WERI-Rb-1 (cell line): ENCODE results near the gene ZNRF1.

Experiments used
- DNase-seq: peaks from one replicate; pipeline ENCODE4 v3.0.0-alpha.2; 2020
- H3K27ac ChIP-seq: fragments of 250-450 bp; sonication (Bioruptor Pico); 2 replicates; pipeline ENCODE4 v1.5.1; 2020; ENCODE audit warnings: mild to moderate bottlenecking, moderate library complexity
- H3K27me3 ChIP-seq: fragments of 250-450 bp; sonication (Bioruptor Pico); 2 replicates; pipeline ENCODE4 v1.5.1; 2021; ENCODE audit warnings: mild to moderate bottlenecking, low read depth, moderate library complexity; ENCODE audit not compliant: insufficient read depth, severe bottlenecking
- H3K36me3 ChIP-seq: fragments of 250-450 bp; sonication (Bioruptor Pico); 2 replicates; pipeline ENCODE4 v1.5.1; 2020; ENCODE audit warnings: mild to moderate bottlenecking, moderate library complexity
- H3K4me3 ChIP-seq: 2 replicates; pipeline ENCODE4 v1.5.1; 2011; ENCODE audit warnings: low read depth, mild to moderate bottlenecking, control low read depth, low read length
- H3K9me3 ChIP-seq: fragments of 250-450 bp; sonication (Bioruptor Pico); 2 replicates; pipeline ENCODE4 v1.5.1; 2021; ENCODE audit warnings: mild to moderate bottlenecking, moderate library complexity; ENCODE audit not compliant: severe bottlenecking
- TF ChIP-seq, protein P1 (sequence below): IDR thresholded peaks from 2 replicates; pipeline ENCODE4 v1.5.1; 2011; ENCODE audit warnings: low read depth, mild to moderate bottlenecking, control low read depth, inconsistent platforms, low read length

Gene ZNRF1

DNA sequence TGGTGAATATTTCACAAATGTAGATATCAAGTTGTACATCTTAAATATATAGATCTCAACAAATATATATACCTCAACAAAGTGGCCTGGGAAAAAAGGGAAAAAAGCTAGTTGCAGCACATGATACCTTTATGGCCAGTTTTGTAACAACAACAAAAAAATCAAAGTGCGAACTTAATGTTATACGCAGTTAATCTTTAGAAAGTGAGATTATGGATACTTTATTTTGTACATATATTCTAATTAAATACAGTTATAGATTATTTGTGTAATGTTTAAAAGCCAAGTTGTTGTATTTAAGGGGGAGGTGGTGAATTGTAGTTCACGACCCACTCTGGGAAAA, 149.1 kb downstream of the ZNRF1 start:
- peaks cover 8% of the 10 kb centered on the region for H3K9me3 ChIP-seq
- peak overlapping the region; percentile 86 for H3K4me3 ChIP-seq
- peaks cover 18% of the 10 kb centered on the region for H3K36me3 ChIP-seq
- TF ChIP-seq, protein P1, sequence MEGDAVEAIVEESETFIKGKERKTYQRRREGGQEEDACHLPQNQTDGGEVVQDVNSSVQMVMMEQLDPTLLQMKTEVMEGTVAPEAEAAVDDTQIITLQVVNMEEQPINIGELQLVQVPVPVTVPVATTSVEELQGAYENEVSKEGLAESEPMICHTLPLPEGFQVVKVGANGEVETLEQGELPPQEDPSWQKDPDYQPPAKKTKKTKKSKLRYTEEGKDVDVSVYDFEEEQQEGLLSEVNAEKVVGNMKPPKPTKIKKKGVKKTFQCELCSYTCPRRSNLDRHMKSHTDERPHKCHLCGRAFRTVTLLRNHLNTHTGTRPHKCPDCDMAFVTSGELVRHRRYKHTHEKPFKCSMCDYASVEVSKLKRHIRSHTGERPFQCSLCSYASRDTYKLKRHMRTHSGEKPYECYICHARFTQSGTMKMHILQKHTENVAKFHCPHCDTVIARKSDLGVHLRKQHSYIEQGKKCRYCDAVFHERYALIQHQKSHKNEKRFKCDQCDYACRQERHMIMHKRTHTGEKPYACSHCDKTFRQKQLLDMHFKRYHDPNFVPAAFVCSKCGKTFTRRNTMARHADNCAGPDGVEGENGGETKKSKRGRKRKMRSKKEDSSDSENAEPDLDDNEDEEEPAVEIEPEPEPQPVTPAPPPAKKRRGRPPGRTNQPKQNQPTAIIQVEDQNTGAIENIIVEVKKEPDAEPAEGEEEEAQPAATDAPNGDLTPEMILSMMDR, result no peak
- H3K27me3 ChIP-seq, result no peaks in the 10 kb centered on the region
- no peak for DNase-seq
- H3K27ac ChIP-seq, result no peak overlapping the region

DNA sequence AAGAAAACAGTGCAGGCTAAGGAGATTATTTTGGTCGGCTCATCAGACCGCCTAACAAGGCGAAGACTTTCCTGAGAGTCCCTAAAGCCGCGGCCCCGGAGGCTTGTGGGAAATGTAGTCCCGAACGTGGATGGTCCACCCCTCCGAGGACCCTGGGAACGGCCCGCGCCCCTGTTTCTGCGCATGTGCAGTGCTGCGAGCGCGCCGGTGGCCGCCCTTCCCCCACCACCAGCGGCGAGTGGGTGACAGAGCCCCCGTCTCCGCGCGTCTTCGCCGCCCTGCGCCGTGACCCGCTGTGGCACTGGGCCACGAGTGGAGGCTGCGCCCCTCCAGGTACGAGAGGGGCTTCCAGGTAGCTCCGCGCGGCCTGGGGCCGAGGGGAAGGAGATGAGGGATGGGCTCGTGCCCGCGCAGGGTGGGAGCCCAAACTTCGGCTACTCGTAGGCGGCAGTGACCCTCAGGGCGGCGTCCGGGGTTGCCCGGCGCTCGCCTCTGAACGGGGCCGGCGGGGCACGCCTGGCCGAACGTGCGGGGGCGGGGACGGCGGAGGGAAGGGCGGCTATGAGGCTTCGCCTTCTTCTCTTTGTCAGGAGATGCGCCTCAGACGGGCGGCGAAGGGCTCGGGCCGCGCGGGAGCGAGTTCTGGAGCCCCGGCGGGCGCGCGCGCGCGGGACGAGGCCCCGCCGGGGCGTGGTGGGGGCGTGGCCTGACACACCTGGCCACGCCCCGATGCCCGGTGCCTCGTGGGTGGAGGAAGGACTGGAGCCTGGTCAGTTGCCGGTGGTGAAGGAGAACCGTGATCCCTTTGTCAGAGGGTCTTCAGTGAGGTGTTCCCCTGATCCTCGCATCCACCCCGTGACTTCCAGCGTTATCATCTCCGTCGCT, 149.7 kb downstream of the ZNRF1 start, which contains the start of gene ZFP1:
Gene ZFP1, plus strand, starts transcription at position 214 of the 885 bp plus-strand sequence. CDS start 4,428 bp downstream, outside the sequence.
- peak within 1 kb of the TSS; percentile 86 for H3K4me3 ChIP-seq
- peaks cover 24% of the 10 kb centered on the region for H3K36me3 ChIP-seq
- TF ChIP-seq, protein P1, result no peak
- DNase-seq, result peak; percentile 98
- peaks cover 8% of the 10 kb centered on the region for H3K9me3 ChIP-seq
- H3K27ac ChIP-seq, result peak within 1 kb of the TSS; percentile 87
- no peaks in the 10 kb centered on the region for H3K27me3 ChIP-seq

DNA sequence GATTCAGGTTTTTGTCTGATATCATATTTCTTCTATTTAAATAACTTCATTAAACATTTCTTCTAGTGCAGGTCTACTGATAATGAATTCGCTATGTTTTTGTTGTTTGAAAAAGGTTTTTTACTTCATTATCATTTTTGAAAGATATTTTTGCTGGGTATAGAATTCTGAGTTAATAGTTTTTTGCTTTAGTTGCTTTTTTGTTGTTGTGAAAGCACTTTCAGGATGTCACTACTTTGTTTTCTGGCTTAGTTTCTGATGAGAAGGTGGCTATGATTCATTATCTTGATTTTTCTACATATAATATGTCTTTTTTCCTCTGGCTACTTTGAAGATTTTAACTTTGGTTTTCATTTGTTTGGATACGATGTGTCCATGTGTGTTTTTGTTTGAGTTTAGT, 153.0 kb downstream of the ZNRF1 start:
- Histone ChIP-seq H3K27ac (no peak overlapping the region), H3K4me3 (no peak overlapping the region), H3K27me3 (no peaks in the 10 kb centered on the region), H3K36me3 (peaks cover 45% of the 10 kb centered on the region), H3K9me3 (peaks cover 4% of the 10 kb centered on the region)
- TF ChIP-seq, protein P1, result no peak
- DNase-seq, result no peak

DNA sequence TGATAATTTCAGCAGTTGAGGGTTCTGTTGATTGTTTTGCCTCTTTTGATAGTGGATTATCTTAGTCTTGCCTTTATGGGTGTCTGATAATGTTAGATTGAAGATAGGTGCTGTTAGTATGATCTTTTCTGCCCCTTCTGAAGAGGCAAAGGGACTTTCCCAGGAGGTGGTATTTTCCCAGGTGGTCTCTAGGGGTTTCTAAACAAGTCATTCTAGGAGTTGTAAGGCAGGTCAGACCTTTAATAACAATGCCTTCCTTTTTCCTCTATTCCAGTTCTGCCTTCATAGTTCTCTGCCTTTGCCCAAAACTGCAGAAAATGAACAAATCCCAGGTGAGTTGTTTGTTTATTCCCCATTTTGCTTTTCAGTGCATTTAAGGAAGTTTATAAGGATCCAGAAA, 153.8 kb downstream of the ZNRF1 start:
- H3K27ac ChIP-seq, result no peak overlapping the region
- no peak for DNase-seq
- no peak overlapping the region for H3K4me3 ChIP-seq
- TF ChIP-seq, protein P1, result no peak
- peaks cover 4% of the 10 kb centered on the region for H3K9me3 ChIP-seq
- no peaks in the 10 kb centered on the region for H3K27me3 ChIP-seq
- H3K36me3 ChIP-seq, result peaks cover 48% of the 10 kb centered on the region

DNA sequence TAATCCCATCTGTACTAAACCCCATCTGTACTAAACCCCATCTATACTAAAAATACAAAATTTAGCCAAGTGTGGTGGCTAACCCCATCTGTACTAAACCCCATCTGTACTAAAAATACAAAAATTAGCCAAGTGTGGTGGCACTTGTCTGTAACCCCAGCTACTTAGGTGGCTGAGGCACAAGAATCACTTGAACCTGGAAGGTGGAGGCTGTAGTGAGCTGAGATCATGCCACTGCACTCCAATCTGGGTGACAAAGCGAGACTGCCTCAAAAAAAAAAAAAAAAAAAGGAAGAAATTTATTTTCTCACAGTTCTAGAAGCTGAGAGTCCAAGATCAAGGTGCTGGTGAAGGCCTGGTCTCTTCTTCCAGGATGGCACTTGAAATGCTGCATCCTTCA, 161.6 kb downstream of the ZNRF1 start:
- DNase-seq, result no peak
- H3K27ac ChIP-seq, result no peak overlapping the region
- no peaks in the 10 kb centered on the region for H3K27me3 ChIP-seq
- H3K36me3 ChIP-seq, result peaks cover 44% of the 10 kb centered on the region
- TF ChIP-seq, protein P1, result no peak
- H3K4me3 ChIP-seq, result no peak overlapping the region
- H3K9me3 ChIP-seq, result no peaks in the 10 kb centered on the region
